HepG2 (cell line): Measurements from ENCODE around the gene SEC11A. TPM values are rescaled to one million over a fixed set of nuclear protein-coding genes. Genes with fewer than 3 reads are reported as not detected.
A peak's percentile ranks its signal among the peaks of the same experiment; 100 is the strongest.

ENCODE experiments used
- ATAC-seq: fragments of 200-7000 bp; cut with Tn5 transposase; 3 replicates; pipeline ENCODE4 v1.9.1; 2020; ENCODE audit warnings: mild to moderate bottlenecking, moderate library complexity
- BruUV-seq: library from RNA; stranded (reverse); fragments of 400-500 nt; replicated peaks from 2 replicates; lab custom pipeline; 2021; lab: Mats Ljungman, UMichigan
- CTCF ChIA-PET: fragments of 300-600 bp; formaldehyde crosslinking; extraction: SDS; loops from one replicate; lab custom pipeline; 2021; ENCODE audit warnings: low total read pairs, inconsistent platforms, low intra/inter-chr PET ratio; lab: Yijun Ruan, JAX
- POLR2A ChIA-PET: fragments of 350-600 bp; sonication (Branson Sonifier 250); formaldehyde crosslinking; loops from one replicate; lab custom pipeline; 2020; ENCODE audit warnings: antibody characterized with exemption, inconsistent platforms; lab: Yijun Ruan, JAX
- DNase-seq: peaks from one replicate; pipeline ENCODE4 v3.0.0-alpha.2; 2015; ENCODE audit warnings: low spot score
- FAIRE-seq: peaks from 3 replicates; lab custom pipeline; 2011; peaks lifted over from hg19 to GRCh38; lab: Jason Lieb, UNC
- H2AFZ ChIP-seq: one replicate; pipeline ENCODE4 v1.6.1; 2011; ENCODE audit warnings: low read length, inconsistent platforms
- H3K27ac ChIP-seq: fragments of 300-600 bp; 3 replicates; pipeline ENCODE4 v1.8.0; 2011; ENCODE audit warnings: mixed run types, mild to moderate bottlenecking, mixed read lengths, low read length, inconsistent platforms; ENCODE audit not compliant: insufficient read depth; ENCODE audit errors: extremely low read length
- H3K27me3 ChIP-seq, 2 experiments: fragments of 200-600 bp in 1 of 2; 2 replicates in 1 of 2; 3 replicates in 1 of 2; pipeline versions ENCODE4 v1.6.0 to v1.8.0; 2011; ENCODE audit warnings: low read length in 2 of 2, mild to moderate bottlenecking in 2 of 2, moderate library complexity in 2 of 2, inconsistent platforms in 1 of 2; ENCODE audit not compliant: insufficient read depth in 2 of 2, control insufficient read depth in 1 of 2
- H3K36me3 ChIP-seq, 2 experiments: fragments of 200-600 bp in 1 of 2; replicated peaks in 1 of 2; 2 replicates in 1 of 2; 3 replicates in 1 of 2; pipeline versions ENCODE4 v1.5.1 to v1.8.0; 2011; ENCODE audit warnings: low read length in 2 of 2, inconsistent platforms in 1 of 2; ENCODE audit not compliant: insufficient read depth in 2 of 2, control insufficient read depth in 1 of 2
- H3K4me1 ChIP-seq: 2 replicates; pipeline ENCODE4 v1.5.1; 2012; ENCODE audit warnings: low read length, inconsistent platforms; ENCODE audit not compliant: insufficient read depth
- H3K4me2 ChIP-seq: 2 replicates; pipeline ENCODE4 v1.6.0; 2011; ENCODE audit warnings: low read depth, low read length, inconsistent platforms
- H3K4me3 ChIP-seq, 3 experiments: fragments of 200-600 bp in 1 of 3; sonication (generic), shearing (Covaris generic) in 1 of 3; replicated peaks in 1 of 3; 2 replicates each; pipeline ENCODE4 v1.5.1; 2011 to 2016; ENCODE audit warnings: low read length in 3 of 3, inconsistent platforms in 2 of 3, low read depth in 2 of 3, mild to moderate bottlenecking in 2 of 3, control low read depth in 1 of 3, mixed read lengths in 1 of 3; ENCODE audit not compliant: insufficient read depth in 1 of 3
- H3K79me2 ChIP-seq: one replicate; pipeline ENCODE4 v1.6.1; 2011; ENCODE audit warnings: low read length, inconsistent platforms; ENCODE audit not compliant: insufficient read depth
- H3K9ac ChIP-seq: 2 replicates; pipeline ENCODE4 v1.6.0; 2011; ENCODE audit warnings: mild to moderate bottlenecking, low read depth, low read length, inconsistent platforms; ENCODE audit not compliant: insufficient read depth
- H3K9me3 ChIP-seq: 2 replicates; pipeline ENCODE4 v1.5.1; 2012; ENCODE audit warnings: mild to moderate bottlenecking, low read length
- H4K20me1 ChIP-seq: 2 replicates; pipeline ENCODE4 v1.6.0; 2011; ENCODE audit warnings: inconsistent platforms, mild to moderate bottlenecking, low read length, moderate library complexity; ENCODE audit not compliant: insufficient read depth
- ARID2 ChIP-seq: sonication (generic); formaldehyde crosslinking; IDR thresholded peaks from 2 replicates; pipeline ENCODE4 v1.8.1; 2022; ENCODE audit warnings: mild to moderate bottlenecking, missing genetic modification reagents, borderline replicate concordance
- NR2F1 ChIP-seq, 2 experiments: fragments of 450-650 bp in 1 of 2; formaldehyde crosslinking in 1 of 2; IDR thresholded peaks; 2 replicates each; pipeline versions ENCODE4 v1.5.0 to v1.6.1; 2016 to 2020; ENCODE audit warnings: mild to moderate bottlenecking in 1 of 2, missing compliant biosample characterization in 1 of 2, missing genetic modification reagents in 1 of 2, moderate library complexity in 1 of 2
- RBFOX2 ChIP-seq: fragments of 200-400 bp; formaldehyde crosslinking; IDR thresholded peaks from 2 replicates; pipeline ENCODE4 v1.6.1; 2017; ENCODE audit warnings: low read depth, mild to moderate bottlenecking, low read length
- TCF7L2 ChIP-seq: IDR thresholded peaks from 2 replicates; pipeline ENCODE4 v1.6.1; 2011; ENCODE audit warnings: mild to moderate bottlenecking, low read depth, low read length, moderate library complexity
- U2AF1 ChIP-seq: fragments of 200-400 bp; formaldehyde crosslinking; optimal IDR thresholded peaks from 2 replicates; pipeline ENCODE3; 2017; ENCODE audit warnings: mild to moderate bottlenecking, low read depth, low read length
- ZNF891 ChIP-seq: sonication (generic); formaldehyde crosslinking; IDR thresholded peaks from 2 replicates; pipeline ENCODE4 v1.5.0; 2020; ENCODE audit warnings: mild to moderate bottlenecking, missing genetic modification reagents
- WGBS: methylation state at CpG from one replicate; pipeline ENCODE4 v1.1.6; 2017; ENCODE audit warnings: low lambda C conversion rate; 5-methylcytosine and 5-hydroxymethylcytosine counted together
- in situ Hi-C: cut with HindIII; loops from 2 replicates; pipeline ENCODE4 v1.10.0; 2017; ENCODE audit warnings: low pct_unique_long_range_greater_than_20kb; ENCODE audit not compliant: extremely low pct_ligation_motif_present
- intact Hi-C: fragments of 100-400 bp; cut with micrococcal nuclease; formaldehyde crosslinking; loops from one replicate; pipeline ENCODE4 v1.10.0; 2022; ENCODE audit not compliant: unreplicated experiment
- polyA plus RNA-seq, 8 experiments: library from polyadenylated mRNA; depleted of rRNA in 3 of 8; stranded (reverse) in 7 of 8; unstranded in 1 of 8; fragments of >200 nt; fragmentation: Illumina TruSeq in 4 of 8; extraction: Trizol in 4 of 8; gene quantifications; 2 replicates each; pipeline versions ENCODE4 v1.2.1 to v1.2.3, GENCODE V29; 2011 to 2016; ENCODE audit warnings: low read depth in 4 of 8, missing spikeins in 1 of 8, mixed read lengths in 1 of 8; ENCODE audit not compliant: insufficient read depth in 1 of 8
- total RNA-seq, 5 experiments: library from RNA; depleted of rRNA; stranded (reverse); fragments of >200 nt; fragmentation: Illumina TruSeq; extraction: Trizol; gene quantifications; 2 replicates each; pipeline ENCODE4 v1.2.3, GENCODE V29; 2016; ENCODE audit warnings: low read depth in 1 of 5
- TF ChIP-seq, protein P1 (sequence below): sonication (generic); formaldehyde crosslinking; IDR thresholded peaks from 2 replicates; pipeline ENCODE4 v1.9.0; 2021; ENCODE audit warnings: missing genetic modification reagents, mild to moderate bottlenecking, borderline replicate concordance
- TF ChIP-seq, protein P2 (sequence below): sonication (generic); formaldehyde crosslinking; conservative IDR thresholded peaks from 2 replicates; pipeline ENCODE4 v1.4.0; 2020; ENCODE audit warnings: mild to moderate bottlenecking, missing genetic modification reagents, moderate library complexity

SEC11A gene
- total and polyA plus RNA-seq, 2 of the 13 experiments (the other 11 are each of a cell fraction or from before 2014, with no cell fraction given) = 141 to 230 TPM

DNA sequence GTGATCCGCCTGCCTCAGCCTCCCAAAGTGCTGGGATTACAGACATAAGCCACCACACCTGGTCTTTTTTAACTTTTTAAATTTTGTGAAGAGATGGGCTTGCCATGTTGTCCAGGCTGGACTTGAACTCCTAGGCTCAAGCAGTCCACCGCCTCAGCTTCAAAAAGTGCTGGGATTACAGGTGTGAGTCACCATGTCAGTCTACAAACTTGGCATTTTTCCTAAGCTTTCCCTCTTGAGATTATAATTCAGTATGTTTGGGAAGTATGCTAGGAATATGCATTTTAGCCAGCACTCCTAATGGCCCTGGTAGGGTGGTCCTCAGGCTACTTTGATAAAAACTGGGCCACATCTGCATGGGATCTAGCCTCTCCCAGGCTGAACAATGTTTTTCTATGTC lies 66.2 kb downstream of the SEC11A start:
- Histone ChIP-seq H3K27ac (no peak overlapping the region), H3K27me3 (no peaks in the 10 kb centered on the region; a peak in 1 of 5 replicates), H3K4me1 (peaks cover 32% of the 10 kb centered on the region), H3K9me3 (no peaks in the 10 kb centered on the region), H3K9ac (no peak overlapping the region), H3K79me2 (peaks cover 15% of the 10 kb centered on the region), H4K20me1 (no peaks in the 10 kb centered on the region), H2AFZ (no peak overlapping the region), H3K4me3 (no peak overlapping the region), H3K4me2 (no peak overlapping the region), H3K36me3 (peaks cover 26 to 48% of the 10 kb centered on the region in 2 experiments)
- ChIA-PET CTCF (no interaction called here), POLR2A (interaction anchor here (1.3 to 6.7 kb wide), 3 partner anchors 6 to 43 kb away, joined by 4 to 45 read pairs (median 6); no protein-coding TSS in a partner anchor)
- no TSS peak for BruUV-seq
- 100% methylated on average over 2 of the region's 2 CpGs for WGBS
- in situ Hi-C loops (loop anchor here (10.0 kb wide), 1 partner anchor 275 kb away; no protein-coding TSS in a partner anchor), intact Hi-C loops (loop anchor here (10.0 kb wide), 1 partner anchor 165 kb away; the partner anchor contains the start of gene ALPK3)
- DNase-seq = no peak
- ATAC-seq = no peak
- no peak for TF ChIP-seq ARID2 (CRISPR knock-in tag)
- TF ChIP-seq, protein P1, sequence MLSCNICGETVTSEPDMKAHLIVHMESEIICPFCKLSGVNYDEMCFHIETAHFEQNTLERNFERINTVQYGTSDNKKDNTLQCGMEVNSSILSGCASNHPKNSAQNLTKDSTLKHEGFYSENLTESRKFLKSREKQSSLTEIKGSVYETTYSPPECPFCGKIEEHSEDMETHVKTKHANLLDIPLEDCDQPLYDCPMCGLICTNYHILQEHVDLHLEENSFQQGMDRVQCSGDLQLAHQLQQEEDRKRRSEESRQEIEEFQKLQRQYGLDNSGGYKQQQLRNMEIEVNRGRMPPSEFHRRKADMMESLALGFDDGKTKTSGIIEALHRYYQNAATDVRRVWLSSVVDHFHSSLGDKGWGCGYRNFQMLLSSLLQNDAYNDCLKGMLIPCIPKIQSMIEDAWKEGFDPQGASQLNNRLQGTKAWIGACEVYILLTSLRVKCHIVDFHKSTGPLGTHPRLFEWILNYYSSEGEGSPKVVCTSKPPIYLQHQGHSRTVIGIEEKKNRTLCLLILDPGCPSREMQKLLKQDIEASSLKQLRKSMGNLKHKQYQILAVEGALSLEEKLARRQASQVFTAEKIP = no peak
- no peak for TF ChIP-seq U2AF1
- TF ChIP-seq RBFOX2 = 0 out of 2 replicates have a peak, but pooled peaks have one; percentile 20
- TF ChIP-seq TCF7L2 = no peak
- TF ChIP-seq NR2F1 (CRISPR knock-in tag; IDR thresholded peaks at IDR 0.05) = no peak
- FAIRE-seq = no peak

DNA sequence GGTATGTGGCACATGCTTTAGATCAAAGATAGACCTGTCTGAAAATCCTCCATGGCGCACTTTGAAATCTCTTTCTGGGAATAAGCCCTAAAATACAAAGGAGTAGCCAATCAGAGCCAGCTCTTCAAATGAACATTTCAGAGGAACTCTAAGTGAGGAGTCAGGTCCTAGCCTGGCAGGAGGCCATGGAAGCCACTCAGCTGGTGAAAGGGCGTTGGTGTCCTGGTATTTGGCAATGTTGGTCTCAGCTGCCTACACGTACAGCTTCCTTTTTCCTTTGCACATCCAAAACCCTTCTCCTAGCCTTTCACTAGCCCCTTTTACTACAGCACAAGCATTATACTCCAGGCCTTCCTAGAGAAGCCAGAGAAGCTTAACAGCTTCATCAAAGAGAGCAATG lies 67.4 kb downstream of the SEC11A start:
- CTCF ChIA-PET = no interaction called here
- TF ChIP-seq ZNF891 (CRISPR knock-in tag) = no peak
- TF ChIP-seq, protein P2, sequence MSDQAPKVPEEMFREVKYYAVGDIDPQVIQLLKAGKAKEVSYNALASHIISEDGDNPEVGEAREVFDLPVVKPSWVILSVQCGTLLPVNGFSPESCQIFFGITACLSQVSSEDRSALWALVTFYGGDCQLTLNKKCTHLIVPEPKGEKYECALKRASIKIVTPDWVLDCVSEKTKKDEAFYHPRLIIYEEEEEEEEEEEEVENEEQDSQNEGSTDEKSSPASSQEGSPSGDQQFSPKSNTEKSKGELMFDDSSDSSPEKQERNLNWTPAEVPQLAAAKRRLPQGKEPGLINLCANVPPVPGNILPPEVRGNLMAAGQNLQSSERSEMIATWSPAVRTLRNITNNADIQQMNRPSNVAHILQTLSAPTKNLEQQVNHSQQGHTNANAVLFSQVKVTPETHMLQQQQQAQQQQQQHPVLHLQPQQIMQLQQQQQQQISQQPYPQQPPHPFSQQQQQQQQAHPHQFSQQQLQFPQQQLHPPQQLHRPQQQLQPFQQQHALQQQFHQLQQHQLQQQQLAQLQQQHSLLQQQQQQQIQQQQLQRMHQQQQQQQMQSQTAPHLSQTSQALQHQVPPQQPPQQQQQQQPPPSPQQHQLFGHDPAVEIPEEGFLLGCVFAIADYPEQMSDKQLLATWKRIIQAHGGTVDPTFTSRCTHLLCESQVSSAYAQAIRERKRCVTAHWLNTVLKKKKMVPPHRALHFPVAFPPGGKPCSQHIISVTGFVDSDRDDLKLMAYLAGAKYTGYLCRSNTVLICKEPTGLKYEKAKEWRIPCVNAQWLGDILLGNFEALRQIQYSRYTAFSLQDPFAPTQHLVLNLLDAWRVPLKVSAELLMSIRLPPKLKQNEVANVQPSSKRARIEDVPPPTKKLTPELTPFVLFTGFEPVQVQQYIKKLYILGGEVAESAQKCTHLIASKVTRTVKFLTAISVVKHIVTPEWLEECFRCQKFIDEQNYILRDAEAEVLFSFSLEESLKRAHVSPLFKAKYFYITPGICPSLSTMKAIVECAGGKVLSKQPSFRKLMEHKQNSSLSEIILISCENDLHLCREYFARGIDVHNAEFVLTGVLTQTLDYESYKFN (CRISPR knock-in tag) = no peak

More for the DNA sequence above, 67.4 kb downstream of the SEC11A start:
- Histone ChIP-seq H3K79me2 (peaks cover 12% of the 10 kb centered on the region), H3K27ac (no peak overlapping the region), H2AFZ (no peak overlapping the region), H3K36me3 (peaks cover 26 to 57% of the 10 kb centered on the region in 2 experiments), H3K27me3 (no peaks in the 10 kb centered on the region; a peak in 1 of 5 replicates), H3K9ac (no peak overlapping the region), H3K4me2 (no peak overlapping the region), H3K4me1 (peaks cover 31% of the 10 kb centered on the region), H3K4me3 (no peak overlapping the region), H4K20me1 (no peaks in the 10 kb centered on the region), H3K9me3 (no peaks in the 10 kb centered on the region)
- intact Hi-C loops (no loop called here), in situ Hi-C loops (no loop called here)
- no TSS peak for BruUV-seq
- FAIRE-seq (no peak), ATAC-seq (no peak), DNase-seq (no peak)
- WGBS = 92% methylated on average over 3 of the region's 3 CpGs
- POLR2A ChIA-PET = interaction anchor here (0.7 to 1.7 kb wide), 2 partner anchors 17 to 68 kb away, joined by 3 to 6 read pairs; partner anchors contain the start of gene SEC11A
